Tibial artery (tissue), 4 donors: ENCODE measurements around the gene CCDC102B.

Source experiments
- DNase-seq, 2 donors: peaks; one replicate each; pipeline ENCODE4 v3.0.0-alpha.2; 2019
- H3K27ac ChIP-seq, 2 donors: fragments of 200-600 bp; sonication (generic) in 1 of 2; 1 replicate in 1 of 2; 2 replicates in 1 of 2; pipeline ENCODE4 v1.5.1; 2018 to 2019; ENCODE audit warnings: mild to moderate bottlenecking in 1 of 2
- H3K27me3 ChIP-seq, 2 donors: fragments of 200-600 bp; sonication (generic) in 1 of 2; one replicate each; pipeline versions ENCODE4 v1.5.1 to v1.6.0; 2016 to 2019
- H3K36me3 ChIP-seq, 3 donors: fragments of 200-600 bp; sonication (generic) in 2 of 3; one replicate each; pipeline ENCODE4 v1.5.1; 2016 to 2019; ENCODE audit warnings: mild to moderate bottlenecking in 2 of 3
- H3K4me1 ChIP-seq, 4 donors: fragments of 200-600 bp; sonication (generic) in 2 of 4; 1 replicate in 3 of 4; 2 replicates in 1 of 4; pipeline ENCODE4 v1.5.1; 2016 to 2019
- H3K4me3 ChIP-seq, 2 donors: fragments of 200-600 bp; sonication (generic) in 1 of 2; 1 replicate in 1 of 2; 2 replicates in 1 of 2; pipeline ENCODE4 v1.5.1; 2018 to 2019; ENCODE audit warnings: mild to moderate bottlenecking in 2 of 2
- H3K9me3 ChIP-seq, 3 donors: fragments of 200-600 bp; sonication (generic) in 1 of 3; one replicate each; pipeline ENCODE4 v1.5.1; 2016 to 2019
- intact Hi-C: fragments of 100-400 bp; cut with DNase I; formaldehyde crosslinking; loops from one replicate; pipeline ENCODE4 v1.15.0; 2023; ENCODE audit warnings: low total_unique reads
- TF ChIP-seq, protein P1 (sequence below), 2 experiments: fragments of 200-600 bp in 1 of 2; fragments of 450-650 bp in 1 of 2; IDR thresholded peaks; one replicate each; pipeline ENCODE4 v1.5.1; 2017 to 2019; ENCODE audit warnings: antibody characterized with exemption in 2 of 2, mild to moderate bottlenecking in 1 of 2, moderate library complexity in 1 of 2

Gene CCDC102B

DNA sequence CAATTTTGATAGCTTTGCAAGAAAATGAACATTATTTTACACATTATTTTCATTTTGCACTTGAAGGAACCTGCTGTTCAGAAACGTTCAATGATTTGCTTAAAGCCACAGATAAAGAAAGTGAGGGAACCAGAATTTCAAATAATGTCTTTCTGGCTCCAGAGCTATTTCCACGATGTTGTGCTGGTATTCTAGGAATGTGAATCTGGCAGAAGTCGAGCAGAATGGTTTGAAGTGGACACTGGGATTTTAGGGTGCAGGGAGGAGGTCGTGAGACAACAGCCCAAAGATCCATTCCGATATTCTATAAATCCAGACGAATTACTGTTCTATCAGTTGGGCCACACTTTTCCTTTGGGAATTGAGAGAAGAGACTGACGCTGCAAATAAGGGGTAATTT lies 2.2 kb downstream of the CCDC102B start:
- intact Hi-C loops: no loop called here
- no peak for DNase-seq
- no peaks in the 10 kb centered on the region for H3K36me3 ChIP-seq
- H3K4me3 ChIP-seq: no peak overlapping the region
- H3K4me1 ChIP-seq: peaks cover 0 to 23% (median 11%) of the 10 kb centered on the region in 4 donors
- no peak overlapping the region for H3K27ac ChIP-seq
- H3K9me3 ChIP-seq: no peaks in the 10 kb centered on the region
- no peaks in the 10 kb centered on the region for H3K27me3 ChIP-seq
- TF ChIP-seq, protein P1, sequence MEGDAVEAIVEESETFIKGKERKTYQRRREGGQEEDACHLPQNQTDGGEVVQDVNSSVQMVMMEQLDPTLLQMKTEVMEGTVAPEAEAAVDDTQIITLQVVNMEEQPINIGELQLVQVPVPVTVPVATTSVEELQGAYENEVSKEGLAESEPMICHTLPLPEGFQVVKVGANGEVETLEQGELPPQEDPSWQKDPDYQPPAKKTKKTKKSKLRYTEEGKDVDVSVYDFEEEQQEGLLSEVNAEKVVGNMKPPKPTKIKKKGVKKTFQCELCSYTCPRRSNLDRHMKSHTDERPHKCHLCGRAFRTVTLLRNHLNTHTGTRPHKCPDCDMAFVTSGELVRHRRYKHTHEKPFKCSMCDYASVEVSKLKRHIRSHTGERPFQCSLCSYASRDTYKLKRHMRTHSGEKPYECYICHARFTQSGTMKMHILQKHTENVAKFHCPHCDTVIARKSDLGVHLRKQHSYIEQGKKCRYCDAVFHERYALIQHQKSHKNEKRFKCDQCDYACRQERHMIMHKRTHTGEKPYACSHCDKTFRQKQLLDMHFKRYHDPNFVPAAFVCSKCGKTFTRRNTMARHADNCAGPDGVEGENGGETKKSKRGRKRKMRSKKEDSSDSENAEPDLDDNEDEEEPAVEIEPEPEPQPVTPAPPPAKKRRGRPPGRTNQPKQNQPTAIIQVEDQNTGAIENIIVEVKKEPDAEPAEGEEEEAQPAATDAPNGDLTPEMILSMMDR (IDR thresholded peaks at IDR 0.05): no peak

DNA sequence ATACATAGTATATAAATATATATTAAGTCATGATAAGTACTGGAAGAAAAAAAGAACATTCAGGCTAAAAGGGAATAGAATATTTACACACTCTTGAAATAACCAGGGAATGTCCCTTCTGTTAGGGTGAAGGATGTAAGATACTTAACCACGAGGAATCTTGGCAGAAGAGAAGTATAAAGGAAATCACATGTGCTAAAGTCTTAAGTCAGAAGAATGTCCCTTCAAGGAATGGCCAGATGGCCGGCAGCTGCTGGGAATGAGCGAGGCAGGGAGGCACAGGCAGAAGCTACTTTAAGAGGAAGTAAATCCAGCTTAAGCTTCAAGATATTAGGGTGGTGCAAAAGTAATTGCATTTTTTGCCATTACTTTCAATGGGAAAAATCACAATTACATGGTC lies 5.5 kb downstream of the CCDC102B start:
- intact Hi-C loops: no loop called here
- H3K9me3 ChIP-seq: no peaks in the 10 kb centered on the region
- H3K27me3 ChIP-seq: no peaks in the 10 kb centered on the region
- peak; percentile 77 to 78 for DNase-seq
- no peak overlapping the region for H3K27ac ChIP-seq
- TF ChIP-seq, protein P1 (IDR thresholded peaks at IDR 0.05): no peak
- H3K36me3 ChIP-seq: no peaks in the 10 kb centered on the region
- no peak overlapping the region for H3K4me3 ChIP-seq
- H3K4me1 ChIP-seq: peaks cover 0 to 5% (median under 1%) of the 10 kb centered on the region in 4 donors

DNA sequence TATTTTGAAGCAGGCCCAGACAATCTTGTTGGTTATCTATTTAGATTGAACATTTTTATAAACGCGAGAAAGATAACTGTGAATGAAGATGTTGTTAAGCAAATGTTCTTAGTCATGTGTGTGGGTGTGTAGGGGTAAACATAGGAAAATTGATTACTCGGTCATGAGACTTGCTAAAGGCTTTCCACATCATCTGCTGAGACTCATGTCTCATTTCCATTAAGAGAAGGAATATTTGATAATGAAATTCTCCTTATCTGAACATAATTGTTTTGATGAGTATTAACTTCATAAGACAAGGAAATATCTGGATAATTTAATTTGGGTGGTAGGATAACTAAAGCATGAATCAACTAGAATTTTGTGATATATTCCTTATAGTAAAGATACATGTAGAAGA lies 19.7 kb downstream of the CCDC102B start:
- no peak for DNase-seq
- TF ChIP-seq, protein P1 (IDR thresholded peaks at IDR 0.05): no peak
- no peaks in the 10 kb centered on the region for H3K9me3 ChIP-seq
- H3K27ac ChIP-seq: no peak overlapping the region
- no peaks in the 10 kb centered on the region for H3K36me3 ChIP-seq
- intact Hi-C loops: loop anchor here (2.0 kb wide), 1 partner anchor 77 kb away; no protein-coding TSS in a partner anchor
- H3K4me3 ChIP-seq: no peak overlapping the region
- H3K27me3 ChIP-seq: no peaks in the 10 kb centered on the region
- H3K4me1 ChIP-seq: no peaks in the 10 kb centered on the region

DNA sequence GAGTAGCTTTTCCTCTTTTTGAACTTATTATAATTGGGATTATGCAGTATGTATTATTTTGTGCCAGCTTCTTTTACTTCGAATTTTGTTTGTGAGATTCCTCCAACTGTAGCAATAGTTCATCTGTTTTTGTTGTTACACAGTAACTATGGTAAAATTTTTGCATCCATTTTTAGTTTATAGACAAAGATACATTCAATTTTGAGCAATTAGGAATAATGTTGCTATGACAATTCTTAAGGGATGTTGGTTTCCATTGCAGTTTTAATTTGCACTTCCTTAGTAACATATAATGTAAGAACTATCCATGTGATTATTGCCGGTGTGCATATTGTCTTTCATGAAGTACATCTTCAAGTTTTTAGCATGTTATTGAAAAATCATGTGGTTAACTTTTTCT lies 20.7 kb downstream of the CCDC102B start:
- H3K9me3 ChIP-seq: no peaks in the 10 kb centered on the region
- DNase-seq: no peak
- no peaks in the 10 kb centered on the region for H3K36me3 ChIP-seq
- no peaks in the 10 kb centered on the region for H3K27me3 ChIP-seq
- intact Hi-C loops: no loop called here
- no peaks in the 10 kb centered on the region for H3K4me1 ChIP-seq
- TF ChIP-seq, protein P1 (IDR thresholded peaks at IDR 0.05): no peak
- H3K4me3 ChIP-seq: no peak overlapping the region
- H3K27ac ChIP-seq: no peak overlapping the region

DNA sequence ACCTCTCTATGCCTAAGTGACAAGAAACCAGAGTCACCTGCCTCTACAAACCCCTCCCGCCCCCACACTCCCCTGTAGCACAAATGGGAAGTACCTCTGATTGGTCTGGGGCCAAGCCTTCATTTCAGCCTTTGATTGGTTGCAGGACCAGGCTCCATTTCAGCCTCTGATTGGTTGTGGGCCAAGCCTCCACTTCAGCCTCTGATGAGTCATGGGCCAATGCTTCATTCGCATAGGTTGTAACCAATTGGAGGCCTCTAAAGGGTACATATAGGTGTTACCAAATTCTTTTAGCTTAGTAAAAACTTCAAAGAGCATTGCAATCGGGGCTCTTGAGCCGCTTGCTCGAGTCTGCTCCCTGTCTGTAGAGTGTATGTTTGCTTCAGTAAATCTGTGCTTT lies 25.0 kb downstream of the CCDC102B start:
- Histone ChIP-seq H3K4me3 (no peak overlapping the region), H3K9me3 (no peaks in the 10 kb centered on the region), H3K36me3 (no peaks in the 10 kb centered on the region), H3K27ac (no peak overlapping the region), H3K4me1 (no peaks in the 10 kb centered on the region), H3K27me3 (no peaks in the 10 kb centered on the region)
- intact Hi-C loops: no loop called here
- TF ChIP-seq, protein P1 (IDR thresholded peaks at IDR 0.05): no peak
- DNase-seq: no peak

DNA sequence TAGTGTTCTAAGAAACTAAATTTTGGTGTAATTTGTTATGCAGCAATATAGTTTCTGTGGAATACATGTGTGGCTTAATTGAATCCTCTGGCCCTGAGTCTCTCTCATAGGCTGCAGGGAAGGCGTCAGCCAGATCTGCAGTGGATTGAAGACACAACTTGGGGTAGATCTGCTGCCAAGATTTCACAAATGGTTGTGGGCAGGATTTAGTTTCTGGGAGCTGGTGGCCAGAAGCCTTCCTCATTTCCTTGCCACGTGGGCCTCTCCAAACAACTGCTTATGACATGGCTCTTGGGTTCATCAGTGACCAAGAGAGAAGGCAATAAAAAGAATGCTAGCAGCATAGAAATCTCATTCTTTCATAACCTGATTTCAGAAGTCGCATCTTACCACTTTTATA lies 28.2 kb downstream of the CCDC102B start:
- H3K4me1 ChIP-seq: peaks cover 0 to 5% (median 0%) of the 10 kb centered on the region in 4 donors
- intact Hi-C loops: no loop called here
- H3K27ac ChIP-seq: no peak overlapping the region

More for the DNA sequence above, 28.2 kb downstream of the CCDC102B start:
- TF ChIP-seq, protein P1 (IDR thresholded peaks at IDR 0.05): no peak
- Histone ChIP-seq H3K27me3 (no peaks in the 10 kb centered on the region), H3K4me3 (no peak overlapping the region), H3K9me3 (no peaks in the 10 kb centered on the region), H3K36me3 (no peaks in the 10 kb centered on the region)
- peak; percentile 71 to 76 for DNase-seq
